Measurements from ENCODE around the gene TULP4. TPM values are rescaled to one million over a fixed set of nuclear protein-coding genes. Genes with fewer than 3 reads are reported as not detected.

Gene TULP4
- total RNA-seq, 1 experiment from 2014 or later, result 82.0 TPM

- DNase-seq (ENCODE audit: low spot score), result no peak
- no peak for TF ChIP-seq EZH2 (IDR thresholded peaks at IDR 0.05; ENCODE audit: borderline replicate concordance, low read depth, low read length, poor library complexity, severe bottlenecking)
- TF ChIP-seq CTCF (conservative IDR thresholded peaks at IDR 0.05; ENCODE audit: low read depth, low read length), result no peak
- Histone ChIP-seq H3K4me3 (ENCODE audit: low read depth, low read length, poor library complexity, severe bottlenecking) (no peak overlapping the region), H3K27ac (ENCODE audit: low read depth, low read length, poor library complexity, severe bottlenecking) (no peak overlapping the region), H3K9me3 (ENCODE audit: low read depth, low read length, poor library complexity, severe bottlenecking) (peaks cover 7% of the 10 kb centered on the region), H3K27me3 (replicated peaks; ENCODE audit: insufficient read depth, low read depth, low read length, poor library complexity) (no peaks in the 10 kb centered on the region), H3K36me3 (ENCODE audit: insufficient read depth, low read length, poor library complexity, severe bottlenecking) (peaks cover 3% of the 10 kb centered on the region), H3K4me1 (ENCODE audit: insufficient read depth, low read length, poor library complexity, severe bottlenecking) (peaks cover 16% of the 10 kb centered on the region)
- intact Hi-C loops (cut with micrococcal nuclease; ENCODE audit: unreplicated experiment), result no loop called here
- ChIA-PET CTCF (no interaction called here), POLR2A (ENCODE audit: low non-redundant PET) (no interaction called here)
- no TSS peak for BruUV-seq (replicated peaks)
Observed at GRCh38 chr6:158324136-158324535, 11.9 kb downstream of the TULP4 start.

GRCh38 chr6:158327211-158327610 lies 14.9 kb downstream of the TULP4 start:
- CTCF ChIA-PET, result no interaction called here
- intact Hi-C loops (cut with micrococcal nuclease; ENCODE audit: unreplicated experiment), result no loop called here
- Histone ChIP-seq H3K36me3 (ENCODE audit: insufficient read depth, low read length, poor library complexity, severe bottlenecking) (peaks cover 3% of the 10 kb centered on the region), H3K4me3 (ENCODE audit: low read depth, low read length, poor library complexity, severe bottlenecking) (no peak overlapping the region), H3K9me3 (ENCODE audit: low read depth, low read length, poor library complexity, severe bottlenecking) (peaks cover 7% of the 10 kb centered on the region), H3K27ac (ENCODE audit: low read depth, low read length, poor library complexity, severe bottlenecking) (no peak overlapping the region), H3K4me1 (ENCODE audit: insufficient read depth, low read length, poor library complexity, severe bottlenecking) (peaks cover 11% of the 10 kb centered on the region), H3K27me3 (replicated peaks; ENCODE audit: insufficient read depth, low read depth, low read length, poor library complexity) (no peaks in the 10 kb centered on the region)
- no TSS peak for BruUV-seq (replicated peaks)
- TF ChIP-seq CTCF (conservative IDR thresholded peaks at IDR 0.05; ENCODE audit: low read depth, low read length) (no peak), EZH2 (IDR thresholded peaks at IDR 0.05; ENCODE audit: borderline replicate concordance, low read depth, low read length, poor library complexity, severe bottlenecking) (no peak)
- POLR2A ChIA-PET (ENCODE audit: low non-redundant PET), result no interaction called here
- DNase-seq (ENCODE audit: low spot score), result no peak

DNA sequence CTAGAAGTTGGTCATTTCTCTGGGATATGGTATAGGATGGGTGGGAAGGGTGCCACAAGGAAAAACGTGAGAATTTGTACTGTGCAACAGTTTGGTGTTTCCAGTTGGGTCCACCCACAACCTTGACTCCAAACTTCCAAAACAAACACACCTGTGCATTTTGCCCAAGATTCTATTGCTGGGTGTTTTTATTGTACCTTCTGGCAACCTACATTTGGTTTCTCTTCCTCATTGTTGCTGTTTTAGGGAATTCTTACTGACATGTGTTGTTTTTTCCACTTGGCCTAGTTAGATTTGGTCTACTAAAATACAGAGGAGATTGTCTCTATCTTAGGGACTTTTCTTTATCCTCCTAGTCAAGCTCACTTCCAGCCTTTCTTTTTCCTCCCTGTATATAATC lies 16.7 kb downstream of the TULP4 start:
- ChIA-PET POLR2A (ENCODE audit: low non-redundant PET) (no interaction called here), CTCF (no interaction called here)
- H3K36me3 ChIP-seq (ENCODE audit: insufficient read depth, low read length, poor library complexity, severe bottlenecking), result peaks cover 3% of the 10 kb centered on the region
- DNase-seq (ENCODE audit: low spot score), result no peak
- peaks cover 11% of the 10 kb centered on the region for H3K9me3 ChIP-seq (ENCODE audit: low read depth, low read length, poor library complexity, severe bottlenecking)
- BruUV-seq (replicated peaks), result no TSS peak
- no peak overlapping the region for H3K4me3 ChIP-seq (ENCODE audit: low read depth, low read length, poor library complexity, severe bottlenecking)
- TF ChIP-seq CTCF (conservative IDR thresholded peaks at IDR 0.05; ENCODE audit: low read depth, low read length), result no peak
- no peak for TF ChIP-seq EZH2 (IDR thresholded peaks at IDR 0.05; ENCODE audit: borderline replicate concordance, low read depth, low read length, poor library complexity, severe bottlenecking)
- no peaks in the 10 kb centered on the region for H3K4me1 ChIP-seq (ENCODE audit: insufficient read depth, low read length, poor library complexity, severe bottlenecking)
- H3K27me3 ChIP-seq (replicated peaks; ENCODE audit: insufficient read depth, low read depth, low read length, poor library complexity), result no peaks in the 10 kb centered on the region
- intact Hi-C loops (cut with micrococcal nuclease; ENCODE audit: unreplicated experiment), result no loop called here
- H3K27ac ChIP-seq (ENCODE audit: low read depth, low read length, poor library complexity, severe bottlenecking), result no peak overlapping the region

Data from A673 (cell line).